ENCODE data around the gene RIC1.

The RIC1 gene

DNA sequence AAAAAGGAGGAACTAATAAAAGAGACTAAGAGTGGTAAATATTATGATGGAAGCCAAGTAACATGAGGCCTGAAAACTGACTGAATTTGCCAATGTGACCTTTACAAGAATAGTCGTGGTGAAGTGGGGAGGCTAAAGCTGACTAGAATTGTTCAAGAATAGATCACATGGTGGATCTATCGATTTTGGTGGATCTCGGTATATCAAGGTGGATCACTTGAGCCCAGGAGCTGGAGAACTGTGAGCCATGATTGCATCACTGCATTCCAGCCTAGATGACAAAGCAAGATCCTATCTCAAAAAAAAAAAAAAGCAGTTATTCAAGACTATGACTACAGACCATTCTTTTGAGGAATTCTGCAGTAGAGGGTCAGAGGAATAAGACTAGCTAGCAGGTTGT, 189.0 kb downstream of the RIC1 start:
- no peak overlapping the region for H3K4me3 ChIP-seq (ENCODE audit: control insufficient read depth, low read depth, low read length)
- TF ChIP-seq CTCF (IDR thresholded peaks at IDR 0.05; ENCODE audit: control insufficient read depth, insufficient read depth, low read depth, low read length, missing control alignments), result no peak
- DNase-seq (ENCODE audit: low read depth), result no peak

DNA sequence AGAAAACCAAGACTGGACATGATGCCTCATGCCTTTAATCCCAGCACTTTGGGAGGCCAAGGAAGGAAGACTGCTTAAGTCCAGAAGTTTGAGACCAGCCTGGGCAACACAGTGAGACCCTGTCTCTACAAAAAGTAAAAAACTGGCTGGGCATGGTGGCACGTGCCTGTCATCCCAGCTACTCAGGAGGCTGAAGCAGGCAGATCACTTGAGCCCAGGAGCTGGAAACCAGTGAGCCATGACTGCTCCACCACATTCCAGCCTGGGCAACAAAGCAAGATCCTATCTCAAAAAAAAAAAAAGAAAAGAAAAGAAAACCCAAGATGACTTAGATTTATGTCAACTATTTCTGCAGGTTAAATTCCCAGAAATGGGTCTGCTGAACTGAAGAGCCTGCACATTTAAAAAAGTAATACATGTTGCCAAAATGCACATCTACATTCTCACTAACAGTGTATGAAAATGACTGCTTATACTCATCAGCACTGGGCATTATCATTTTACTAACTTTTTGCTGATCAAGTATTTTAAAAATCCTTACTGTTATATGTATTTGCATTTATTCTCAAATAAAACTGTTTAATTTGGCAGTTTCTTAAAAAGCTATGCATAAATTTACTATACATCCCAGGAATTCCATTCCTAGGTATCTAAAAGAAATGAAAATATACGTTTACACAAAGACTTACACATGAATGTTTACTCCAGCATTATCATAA, 189.7 kb downstream of the RIC1 start:
- DNase-seq (ENCODE audit: low read depth), result no peak
- no peak for TF ChIP-seq CTCF (IDR thresholded peaks at IDR 0.05; ENCODE audit: control insufficient read depth, insufficient read depth, low read depth, low read length, missing control alignments)
- H3K4me3 ChIP-seq (ENCODE audit: control insufficient read depth, low read depth, low read length), result no peak overlapping the region

DNA sequence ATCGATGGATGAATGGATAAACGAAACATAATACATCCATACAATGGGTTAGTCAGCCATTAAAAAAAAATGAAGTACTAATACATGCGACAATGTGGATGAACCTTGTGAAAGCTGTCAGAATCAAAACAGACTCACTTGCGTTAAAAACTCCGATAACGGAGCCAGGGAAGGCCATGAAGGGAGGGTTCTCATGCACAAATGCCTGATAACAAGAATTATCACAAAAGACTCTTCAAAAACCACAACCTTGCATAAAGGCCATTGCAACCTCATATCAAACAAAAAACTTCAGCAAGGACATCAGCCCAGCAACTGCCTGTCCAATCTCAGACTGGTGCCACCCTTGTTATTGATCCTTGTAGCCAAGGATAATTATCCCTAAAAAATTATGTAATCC, 190.3 kb downstream of the RIC1 start:
- no peak for DNase-seq (ENCODE audit: low read depth)
- TF ChIP-seq CTCF (IDR thresholded peaks at IDR 0.05; ENCODE audit: control insufficient read depth, insufficient read depth, low read depth, low read length, missing control alignments), result no peak
- H3K4me3 ChIP-seq (ENCODE audit: control insufficient read depth, low read depth, low read length), result no peak overlapping the region

DNA sequence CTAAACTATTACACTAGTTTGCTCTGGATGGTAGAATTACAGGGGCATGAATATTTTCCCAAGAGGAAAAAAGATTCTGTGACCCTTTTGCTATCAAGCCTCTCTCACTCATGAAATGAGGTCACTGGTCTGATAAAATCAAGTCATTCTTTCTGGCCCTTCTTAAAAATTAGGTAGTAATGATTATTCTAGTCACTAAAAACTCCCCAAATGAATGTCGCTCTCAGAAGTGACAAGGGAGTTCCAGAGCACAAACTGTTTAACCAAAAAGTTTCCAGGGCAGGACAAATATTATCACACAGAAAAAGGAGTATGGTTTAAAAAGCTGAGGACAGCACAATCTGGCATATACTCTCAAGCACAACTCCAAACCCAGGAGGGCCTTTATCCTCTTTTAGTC, 191.5 kb downstream of the RIC1 start:
- DNase-seq (ENCODE audit: low read depth), result no peak
- TF ChIP-seq CTCF (IDR thresholded peaks at IDR 0.05; ENCODE audit: control insufficient read depth, insufficient read depth, low read depth, low read length, missing control alignments), result no peak
- H3K4me3 ChIP-seq (ENCODE audit: control insufficient read depth, low read depth, low read length), result no peak overlapping the region

GRCh38 chr9:5825223-5825622, 196.3 kb downstream of the RIC1 start:
- DNase-seq (ENCODE audit: low read depth), result no peak
- H3K4me3 ChIP-seq (ENCODE audit: control insufficient read depth, low read depth, low read length), result no peak overlapping the region
- no peak for TF ChIP-seq CTCF (IDR thresholded peaks at IDR 0.05; ENCODE audit: control insufficient read depth, insufficient read depth, low read depth, low read length, missing control alignments)

Data from AG09309 (cell line).